Transverse colon (tissue), 4 donors: ENCODE results near the gene MCAM. TPM values are rescaled to one million over a fixed set of nuclear protein-coding genes. Genes with fewer than 3 reads are reported as not detected.

Source experiments
- DNase-seq: peaks from one replicate; pipeline ENCODE4 v3.0.0-alpha.2; 2019
- H3K27ac ChIP-seq, 4 donors: fragments of 200-600 bp; sonication (generic); 2 replicates each; pipeline ENCODE4 v1.5.1; 2016 to 2018; ENCODE audit warnings: inconsistent platforms in 4 of 4
- H3K27me3 ChIP-seq: fragments of 200-600 bp; sonication (generic); 2 replicates; pipeline ENCODE4 v1.5.1; 2017; ENCODE audit warnings: inconsistent platforms
- H3K36me3 ChIP-seq, 4 donors: fragments of 200-600 bp; sonication (generic); 2 replicates each; pipeline ENCODE4 v1.5.1; 2017 to 2019; ENCODE audit warnings: inconsistent platforms in 4 of 4
- H3K4me1 ChIP-seq, 4 donors: fragments of 200-600 bp; sonication (generic); 2 replicates each; pipeline ENCODE4 v1.5.1; 2017 to 2020; ENCODE audit warnings: inconsistent platforms in 4 of 4
- H3K4me3 ChIP-seq, 4 donors: fragments of 200-600 bp; sonication (generic); 1 replicate in 1 of 4; 2 replicates in 3 of 4; pipeline versions ENCODE4 v1.5.1 to v1.6.1; 2017 to 2019; ENCODE audit warnings: inconsistent platforms in 4 of 4
- H3K9me3 ChIP-seq, 2 donors: fragments of 200-600 bp; sonication (generic); 2 replicates each; pipeline ENCODE4 v1.5.1; 2017 to 2019; ENCODE audit warnings: inconsistent platforms in 2 of 2
- EP300 ChIP-seq: sonication (generic); formaldehyde crosslinking; IDR thresholded peaks from one replicate; pipeline ENCODE4 v1.6.1; 2017; ENCODE audit warnings: antibody characterized with exemption, low read depth
- POLR2A ChIP-seq: fragments of 450-650 bp; IDR thresholded peaks from one replicate; pipeline ENCODE4 v1.6.1; 2016; ENCODE audit warnings: antibody characterized with exemption, mild to moderate bottlenecking, moderate library complexity
- POLR2AphosphoS5 ChIP-seq, 3 donors: sonication (generic); formaldehyde crosslinking; IDR thresholded peaks; one replicate each; pipeline ENCODE4 v1.6.1; 2016; ENCODE audit warnings: antibody characterized with exemption in 3 of 3
- WGBS, 2 donors: methylation state at CpG; one replicate each; pipeline ENCODE4 v1.1.5; 2018; ENCODE audit warnings: low coverage in 1 of 2; 5-methylcytosine and 5-hydroxymethylcytosine counted together
- in situ Hi-C, 4 donors: fragments of 200-750 bp; cut with MboI; loops; one replicate each; pipeline versions ENCODE4 v1.15.0 to v1.15.1; 2017; ENCODE audit warnings: low sequenced_read_pairs in 3 of 4, low pct_ligation_motif_present in 1 of 4, low pct_unique_long_range_greater_than_20kb in 1 of 4
- intact Hi-C: fragments of 100-400 bp; cut with DNase I; formaldehyde crosslinking; loops from one replicate; pipeline ENCODE4 v1.15.1; 2023; ENCODE audit warnings: low total_unique reads
- total RNA-seq, 4 donors: library from RNA; depleted of rRNA; stranded (reverse); fragments of >200 nt; gene quantifications; one replicate each; pipeline ENCODE4 v1.1.0, GENCODE V29; 2016
- TF ChIP-seq, protein P1 (sequence below), 5 experiments: fragments of 200-600 bp in 3 of 5; fragments of 450-650 bp in 2 of 5; sonication (generic) in 3 of 5; IDR thresholded peaks; 1 replicate in 2 of 5; 2 replicates in 3 of 5; pipeline ENCODE4 v1.5.1; 2016 to 2017; ENCODE audit warnings: antibody characterized with exemption in 5 of 5, inconsistent platforms in 3 of 5, mild to moderate bottlenecking in 2 of 5, moderate library complexity in 1 of 5

Gene MCAM
- total RNA-seq, 4 donors from 2014 or later = 87.4 to 466 (median 150) TPM

- no peak for DNase-seq
- peak overlapping the region in 1 of 4 donors; percentile 47 for H3K4me3 ChIP-seq
- in situ Hi-C loops = no loop called here
- intact Hi-C loops = no loop called here
- TF ChIP-seq EP300 (no peak), POLR2A (no peak), POLR2AphosphoS5 (IDR thresholded peaks at IDR 0.05) (no peak)
- TF ChIP-seq, protein P1, sequence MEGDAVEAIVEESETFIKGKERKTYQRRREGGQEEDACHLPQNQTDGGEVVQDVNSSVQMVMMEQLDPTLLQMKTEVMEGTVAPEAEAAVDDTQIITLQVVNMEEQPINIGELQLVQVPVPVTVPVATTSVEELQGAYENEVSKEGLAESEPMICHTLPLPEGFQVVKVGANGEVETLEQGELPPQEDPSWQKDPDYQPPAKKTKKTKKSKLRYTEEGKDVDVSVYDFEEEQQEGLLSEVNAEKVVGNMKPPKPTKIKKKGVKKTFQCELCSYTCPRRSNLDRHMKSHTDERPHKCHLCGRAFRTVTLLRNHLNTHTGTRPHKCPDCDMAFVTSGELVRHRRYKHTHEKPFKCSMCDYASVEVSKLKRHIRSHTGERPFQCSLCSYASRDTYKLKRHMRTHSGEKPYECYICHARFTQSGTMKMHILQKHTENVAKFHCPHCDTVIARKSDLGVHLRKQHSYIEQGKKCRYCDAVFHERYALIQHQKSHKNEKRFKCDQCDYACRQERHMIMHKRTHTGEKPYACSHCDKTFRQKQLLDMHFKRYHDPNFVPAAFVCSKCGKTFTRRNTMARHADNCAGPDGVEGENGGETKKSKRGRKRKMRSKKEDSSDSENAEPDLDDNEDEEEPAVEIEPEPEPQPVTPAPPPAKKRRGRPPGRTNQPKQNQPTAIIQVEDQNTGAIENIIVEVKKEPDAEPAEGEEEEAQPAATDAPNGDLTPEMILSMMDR (IDR thresholded peaks at IDR 0.05) = no peak
- H3K9me3 ChIP-seq = no peaks in the 10 kb centered on the region
- H3K27me3 ChIP-seq = peaks cover 41% of the 10 kb centered on the region
- H3K27ac ChIP-seq = peak overlapping the region; percentile 80 to 84 (median 82)
- peaks cover 17 to 49% (median 37%) of the 10 kb centered on the region in 4 donors for H3K4me1 ChIP-seq
- 33 to 46% methylated on average over 3 to 16 of the region's 16 CpGs for WGBS, 2 donors
- no peaks in the 10 kb centered on the region for H3K36me3 ChIP-seq
Measured at GRCh38 chr11:119341222-119342022, 24.5 kb upstream of the MCAM start.

GRCh38 chr11:119340335-119341221 is 23.6 kb upstream of the MCAM start, which contains the start of gene C1QTNF5:
Gene C1QTNF5 (minus strand): TSS chr11:119340883. CDS start chr11:119340397, 486 bp downstream.
- in situ Hi-C loops (no loop called here), intact Hi-C loops (no loop called here)
- peak within 1 kb of the TSS; percentile 27 to 49 (median 42) for H3K4me3 ChIP-seq
- TF ChIP-seq POLR2A (no peak), EP300 (no peak), POLR2AphosphoS5 (IDR thresholded peaks at IDR 0.05) (peak in 1 of 3 donors; percentile 24)
- TF ChIP-seq, protein P1 (IDR thresholded peaks at IDR 0.05) = no peak
- WGBS, 2 donors = 10% methylated on average over 45 of the region's 53 CpGs; no CpG with 5 or more reads in 1 of the 2 donors
- H3K4me1 ChIP-seq = peaks cover 17 to 53% (median 40%) of the 10 kb centered on the region in 4 donors
- H3K27ac ChIP-seq = peak within 1 kb of the TSS; percentile 80 to 84 (median 82)
- no peaks in the 10 kb centered on the region for H3K36me3 ChIP-seq
- peaks cover 41% of the 10 kb centered on the region for H3K27me3 ChIP-seq
- DNase-seq = peak; percentile 70
- no peaks in the 10 kb centered on the region for H3K9me3 ChIP-seq

DNA sequence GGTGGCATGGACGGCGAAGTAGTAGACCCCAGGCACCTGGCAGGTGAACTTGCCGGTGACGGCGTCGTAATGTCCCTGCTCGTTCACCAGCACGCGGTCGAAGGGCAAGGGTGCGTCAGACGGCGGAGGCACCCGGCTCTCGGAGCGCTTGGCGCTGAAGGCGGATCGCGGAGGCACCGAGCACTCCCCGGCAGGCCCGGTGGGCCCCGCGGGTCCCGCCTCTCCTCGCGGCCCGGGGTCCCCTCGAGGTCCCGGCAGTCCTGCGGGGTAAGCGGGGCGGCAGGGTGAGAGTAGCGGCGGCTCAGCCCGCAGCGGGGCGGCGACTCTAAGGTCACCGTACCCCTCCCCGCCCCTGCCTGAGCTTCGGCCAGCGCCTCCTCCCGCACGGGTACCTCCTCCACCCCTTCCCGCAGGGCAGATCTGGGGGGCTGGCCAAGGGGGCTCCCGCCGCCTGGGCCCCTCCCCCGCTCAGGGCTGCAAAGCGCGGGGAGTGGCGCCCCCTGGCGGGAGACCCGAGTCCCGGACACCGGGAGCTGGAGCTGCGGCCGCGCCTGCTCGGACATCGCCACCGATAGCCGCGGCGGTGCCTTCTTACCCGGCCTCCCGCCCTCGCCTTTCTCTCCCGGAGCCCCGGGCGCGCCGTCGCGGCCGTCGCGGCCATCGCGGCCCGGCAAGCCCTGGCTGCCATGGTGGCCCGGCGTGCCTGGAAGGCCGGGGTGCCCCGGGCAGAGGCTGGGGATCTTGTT is 22.8 kb upstream of the MCAM start:
- 17% methylated on average over 15 of the region's 86 CpGs; no CpG with 5 or more reads in 1 of the 2 donors for WGBS, 2 donors
- Histone ChIP-seq H3K27ac (peak overlapping the region; percentile 80 to 84 (median 82)), H3K4me1 (peaks cover 23 to 62% (median 48%) of the 10 kb centered on the region in 4 donors), H3K36me3 (no peaks in the 10 kb centered on the region), H3K4me3 (peak overlapping the region; percentile 27 to 49 (median 42)), H3K27me3 (peaks cover 41% of the 10 kb centered on the region), H3K9me3 (no peaks in the 10 kb centered on the region)
- in situ Hi-C loops = no loop called here
- intact Hi-C loops = no loop called here
- TF ChIP-seq, protein P1 (IDR thresholded peaks at IDR 0.05) = peak; percentile 67 to 93 (median 90)
- TF ChIP-seq EP300 (no peak), POLR2A (no peak)
- peak; percentile 68 for DNase-seq
